WTC11 (cell line): Measurements from ENCODE around the gene EEF1AKMT1.

Source experiments
- AFF4 ChIP-seq: sonication (generic); formaldehyde crosslinking; IDR thresholded peaks from 2 replicates; pipeline ENCODE4 v1.8.1; 2023; ENCODE audit warnings: mild to moderate bottlenecking, missing genetic modification reagents, borderline replicate concordance
- CTCF ChIP-seq: fragments of 200-600 bp; IDR thresholded peaks from 2 replicates; pipeline ENCODE4 v1.8.0; 2022; ENCODE audit warnings: antibody characterized with exemption
- E2F4 ChIP-seq: sonication (generic); formaldehyde crosslinking; IDR thresholded peaks from 2 replicates; pipeline ENCODE4 v1.8.1; 2022; ENCODE audit warnings: low read depth, mild to moderate bottlenecking, moderate library complexity, missing genetic modification reagents, borderline replicate concordance
- MLX ChIP-seq: sonication (generic); formaldehyde crosslinking; IDR thresholded peaks from 2 replicates; pipeline ENCODE4 v1.8.1; 2023; ENCODE audit warnings: mild to moderate bottlenecking, missing genetic modification reagents, moderate library complexity
- NR3C1 ChIP-seq: sonication (generic); formaldehyde crosslinking; conservative IDR thresholded peaks from 2 replicates; pipeline ENCODE4 v1.8.1; 2023; ENCODE audit warnings: low read depth, mild to moderate bottlenecking, missing genetic modification reagents
- PREB ChIP-seq: sonication (generic); formaldehyde crosslinking; IDR thresholded peaks from 2 replicates; pipeline ENCODE4 v1.8.1; 2022; ENCODE audit warnings: mild to moderate bottlenecking, missing genetic modification reagents, moderate library complexity, borderline replicate concordance
- SP1 ChIP-seq: sonication (generic); formaldehyde crosslinking; conservative IDR thresholded peaks from 2 replicates; pipeline ENCODE4 v1.8.1; 2022; ENCODE audit warnings: missing genetic modification reagents
- ZMAT4 ChIP-seq: fragments of 250-450 bp; sonication (Bioruptor Pico); IDR thresholded peaks from 2 replicates; pipeline ENCODE4 v1.9.0; 2021; ENCODE audit warnings: mild to moderate bottlenecking
- ZNF317 ChIP-seq: sonication (generic); formaldehyde crosslinking; IDR thresholded peaks from 2 replicates; pipeline ENCODE4 v1.8.1; 2023; ENCODE audit warnings: low read depth, mild to moderate bottlenecking, moderate library complexity, missing genetic modification reagents, borderline replicate concordance

- TF ChIP-seq CTCF (no peak), PREB (CRISPR knock-in tag) (no peak), E2F4 (CRISPR knock-in tag) (no peak), ZMAT4 (CRISPR knock-in tag) (no peak), ZNF317 (CRISPR knock-in tag) (no peak), MLX (CRISPR knock-in tag) (no peak), AFF4 (CRISPR knock-in tag) (no peak), SP1 (no peak), NR3C1 (CRISPR knock-in tag) (no peak)
Measured at GRCh38 chr13:20714161-20714560, 59.6 kb downstream of the EEF1AKMT1 start.
